GM12878 (cell line): ENCODE data around the gene SMAD5.

Source experiments
- CREB1 ChIP-seq: IDR thresholded peaks from 2 replicates; pipeline ENCODE4 v1.6.1; 2012; ENCODE audit warnings: low read depth, mild to moderate bottlenecking, inconsistent platforms
- CTCF ChIP-seq, 3 experiments: IDR thresholded peaks in 2 of 3; conservative IDR thresholded peaks in 1 of 3; 2 replicates each; pipeline ENCODE4 v1.5.1; 2011; ENCODE audit warnings: low read depth in 3 of 3, low read length in 3 of 3, mild to moderate bottlenecking in 3 of 3, control low read depth in 2 of 3, moderate library complexity in 2 of 3, inconsistent platforms in 1 of 3, mixed read lengths in 1 of 3; ENCODE audit not compliant: control insufficient read depth in 2 of 3, insufficient read depth in 1 of 3; ENCODE audit errors: extremely low read depth in 1 of 3
- ELK1 ChIP-seq: IDR thresholded peaks from 2 replicates; pipeline ENCODE4 v1.6.1; 2012; ENCODE audit warnings: low read depth, low read length, improper control_type of control experiment
- EP300 ChIP-seq, 2 experiments: fragments of 150-350 bp in 1 of 2; IDR thresholded peaks; 2 replicates each; pipeline ENCODE4 v1.6.1; 2011 to 2012; ENCODE audit warnings: low read depth in 2 of 2, low read length in 2 of 2, borderline replicate concordance in 1 of 2, improper control_type of control experiment in 1 of 2, inconsistent platforms in 1 of 2; ENCODE audit not compliant: control insufficient read depth in 1 of 2
- EZH2 ChIP-seq: IDR thresholded peaks from 2 replicates; pipeline ENCODE4 v1.6.1; 2012; ENCODE audit warnings: low read depth, mild to moderate bottlenecking, control low read depth, inconsistent platforms, low read length, borderline replicate concordance; ENCODE audit not compliant: control insufficient read depth
- JUNB ChIP-seq: IDR thresholded peaks from 2 replicates; pipeline ENCODE4 v1.6.1; 2016; ENCODE audit warnings: antibody characterized with exemption, mild to moderate bottlenecking
- PAX5 ChIP-seq: IDR thresholded peaks from 2 replicates; pipeline ENCODE4 v1.6.1; 2011; ENCODE audit warnings: low read depth, low read length, borderline replicate concordance
- POLR2A ChIP-seq: IDR thresholded peaks from 2 replicates; pipeline ENCODE4 v1.6.1; 2011; ENCODE audit warnings: low read depth, mild to moderate bottlenecking, low read length
- REST ChIP-seq: IDR thresholded peaks from 2 replicates; pipeline ENCODE4 v1.6.1; 2012; ENCODE audit warnings: mild to moderate bottlenecking, low read depth, low read length
- TAF1 ChIP-seq: IDR thresholded peaks from 2 replicates; pipeline ENCODE4 v1.6.1; 2011; ENCODE audit warnings: mild to moderate bottlenecking, low read depth, low read length, borderline replicate concordance
- TCF7 ChIP-seq: IDR thresholded peaks from 2 replicates; pipeline ENCODE4 v1.6.1; 2014; ENCODE audit warnings: antibody characterized with exemption, borderline replicate concordance
- ZNF592 ChIP-seq: fragments of 450-650 bp; IDR thresholded peaks from 2 replicates; pipeline ENCODE4 v1.6.1; 2017; ENCODE audit warnings: mild to moderate bottlenecking, moderate library complexity

GRCh38 chr5:136222580-136223235 is 90.1 kb downstream of the SMAD5 start:
- no peak for TF ChIP-seq CTCF (IDR thresholded peaks at IDR 0.05 in 2 of 3, conservative IDR thresholded peaks at IDR 0.05 in 1 of 3; ENCODE audit: control insufficient read depth in 2 of 3, extremely low read depth in 1 of 3, insufficient read depth in 1 of 3, low read depth in 3 of 3, low read length in 3 of 3)
- no peak for TF ChIP-seq JUNB
- no peak for TF ChIP-seq ELK1
- no peak for TF ChIP-seq TAF1
- TF ChIP-seq REST: no peak
- TF ChIP-seq EP300 (IDR thresholded peaks at IDR 0.05; ENCODE audit: borderline replicate concordance in 1 of 2, control insufficient read depth in 1 of 2, low read depth in 2 of 2, low read length in 2 of 2): no peak
- TF ChIP-seq CREB1: no peak
- no peak for TF ChIP-seq TCF7
- no peak for TF ChIP-seq POLR2A
- no peak for TF ChIP-seq ZNF592
- TF ChIP-seq EZH2: no peak
- TF ChIP-seq PAX5: no peak
